ENCODE data around the gene MAPK7.
"Not testable (repeated sequence)": the region's sequence is repeated elsewhere in the genome, so short reads cannot be mapped to it uniquely, and the experiment has no call there.

DNA sequence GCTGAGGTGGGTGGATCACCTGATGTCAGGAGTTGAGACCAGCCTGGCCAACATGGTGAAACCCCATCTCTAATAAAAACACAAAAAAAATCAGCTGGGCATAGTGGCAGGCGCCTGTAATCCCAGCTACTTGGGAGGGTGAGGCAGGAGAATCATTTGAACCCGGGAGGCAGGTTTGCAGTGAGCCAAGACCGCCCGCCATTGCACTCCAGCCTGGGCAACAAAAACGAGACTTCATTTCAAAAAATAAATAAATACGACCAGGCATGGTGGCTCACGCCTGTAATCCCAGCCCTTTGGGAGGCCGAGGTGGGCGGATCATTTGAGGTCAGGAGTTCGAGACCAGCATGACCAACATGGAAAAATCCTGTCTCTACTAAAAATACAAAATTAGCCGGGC is 24.9 kb upstream of the MAPK7 start:
- not testable (repeated sequence) for TF ChIP-seq POLR2AphosphoS5, POLR2A, TAF1 (IDR thresholded peaks at IDR 0.05; ENCODE audit: low read depth, low read length)

All from GM12891 (cell line).